PC-9 (cell line): ENCODE measurements around the gene NHEJ1. TPM values are rescaled to one million over a fixed set of nuclear protein-coding genes. Genes with fewer than 3 reads are reported as not detected.

ENCODE experiments used
- BruUV-seq: library from RNA; stranded (reverse); fragments of 400-500 nt; replicated peaks from 2 replicates; lab custom pipeline; 2021; lab: Mats Ljungman, UMichigan
- CTCF ChIA-PET: fragments of 300-600 bp; sonication (Branson Sonifier 250); formaldehyde crosslinking; loops from one replicate; lab custom pipeline; 2022; ENCODE audit warnings: antibody characterized with exemption; lab: Charles Lee
- POLR2A ChIA-PET: fragments of 300-600 bp; sonication (Branson Sonifier 250); formaldehyde crosslinking; loops from one replicate; lab custom pipeline; 2022; ENCODE audit warnings: antibody characterized with exemption; ENCODE audit not compliant: unreplicated experiment; lab: Charles Lee
- DNase-seq, 2 experiments: peaks; one replicate each; pipeline versions ENCODE4 v3.0.0 to v3.0.0-alpha.2; 2015 to 2022; ENCODE audit warnings: mixed read lengths in 1 of 2
- H2AFZ ChIP-seq: fragments of 200-600 bp; sonication (generic); 2 replicates; pipeline ENCODE4 v1.8.1; 2017; ENCODE audit warnings: antibody characterized with exemption
- H3F3A ChIP-seq: fragments of 200-600 bp; sonication (generic); 2 replicates; pipeline ENCODE4 v1.8.1; 2017; ENCODE audit warnings: antibody characterized with exemption, mild to moderate bottlenecking, low read depth; ENCODE audit not compliant: insufficient read depth
- H3K27ac ChIP-seq: fragments of 200-600 bp; sonication (generic); 2 replicates; pipeline ENCODE4 v1.6.1; 2016; ENCODE audit warnings: mixed run types
- H3K27me3 ChIP-seq: fragments of 200-600 bp; sonication (generic); 2 replicates; pipeline ENCODE4 v1.6.1; 2016; ENCODE audit warnings: low read depth, mixed run types; ENCODE audit not compliant: insufficient read depth
- H3K36me3 ChIP-seq: fragments of 200-600 bp; sonication (generic); 2 replicates; pipeline ENCODE4 v1.6.1; 2016; ENCODE audit warnings: low read depth, mixed run types
- H3K4me1 ChIP-seq: fragments of 200-600 bp; sonication (generic); replicated peaks from 2 replicates; pipeline ENCODE4 v1.6.1; 2016; ENCODE audit warnings: mixed run types; ENCODE audit not compliant: insufficient read depth
- H3K4me2 ChIP-seq: fragments of 200-600 bp; sonication (generic); 2 replicates; pipeline ENCODE4 v1.6.1; 2017; ENCODE audit warnings: mixed run types
- H3K4me3 ChIP-seq: fragments of 200-600 bp; sonication (generic); 2 replicates; pipeline ENCODE4 v1.6.1; 2016; ENCODE audit warnings: mixed run types
- H3K79me2 ChIP-seq: fragments of 200-600 bp; sonication (generic); 2 replicates; pipeline ENCODE4 v1.6.1; 2017; ENCODE audit warnings: low read depth, mixed run types
- H3K9me2 ChIP-seq: fragments of 200-600 bp; sonication (generic); 2 replicates; pipeline ENCODE4 v1.8.1; 2017; ENCODE audit warnings: mild to moderate bottlenecking; ENCODE audit not compliant: insufficient read depth
- H3K9me3 ChIP-seq: fragments of 200-600 bp; sonication (generic); 2 replicates; pipeline ENCODE4 v1.8.1; 2016; ENCODE audit warnings: low read depth; ENCODE audit not compliant: insufficient read depth
- H4K20me1 ChIP-seq: fragments of 200-600 bp; sonication (generic); 2 replicates; pipeline ENCODE4 v1.8.1; 2017; ENCODE audit not compliant: insufficient read depth
- EZH2 ChIP-seq: fragments of 200-600 bp; sonication (generic); IDR thresholded peaks from 2 replicates; pipeline ENCODE4 v1.8.0; 2017; ENCODE audit warnings: antibody characterized with exemption, low read depth
- intact Hi-C: fragments of 100-400 bp; cut with micrococcal nuclease; formaldehyde crosslinking; loops from one replicate; pipeline ENCODE4 v1.10.0; 2022; ENCODE audit not compliant: unreplicated experiment
- total RNA-seq: library from RNA; stranded (reverse); gene quantifications from 2 replicates; pipeline ENCODE4 v1.2.3, GENCODE V29; 2021
- TF ChIP-seq, protein P1 (sequence below): fragments of 200-600 bp; sonication (generic); conservative IDR thresholded peaks from 2 replicates; pipeline ENCODE4 v1.6.1; 2017; ENCODE audit warnings: mixed run types, antibody characterized with exemption, mild to moderate bottlenecking, moderate library complexity

NHEJ1 gene
- total RNA-seq, 1 experiment from 2014 or later = 9.8 TPM

GRCh38 chr2:219184121-219184520 is 23.5 kb upstream of the NHEJ1 start:
- peaks cover 14% of the 10 kb centered on the region; the same call in 1 of the 2 replicates for H3K36me3 ChIP-seq
- H2AFZ ChIP-seq = no peak overlapping the region
- ChIA-PET CTCF (no interaction called here), POLR2A (no interaction called here)
- no peaks in the 10 kb centered on the region; the same call in 1 of the 2 replicates for H3K9me2 ChIP-seq
- H3K4me3 ChIP-seq = no peak overlapping the region
- H3K4me1 ChIP-seq = peaks cover 5% of the 10 kb centered on the region
- intact Hi-C loops = no loop called here
- H4K20me1 ChIP-seq = no peaks in the 10 kb centered on the region
- DNase-seq = no peak
- TF ChIP-seq, protein P1, sequence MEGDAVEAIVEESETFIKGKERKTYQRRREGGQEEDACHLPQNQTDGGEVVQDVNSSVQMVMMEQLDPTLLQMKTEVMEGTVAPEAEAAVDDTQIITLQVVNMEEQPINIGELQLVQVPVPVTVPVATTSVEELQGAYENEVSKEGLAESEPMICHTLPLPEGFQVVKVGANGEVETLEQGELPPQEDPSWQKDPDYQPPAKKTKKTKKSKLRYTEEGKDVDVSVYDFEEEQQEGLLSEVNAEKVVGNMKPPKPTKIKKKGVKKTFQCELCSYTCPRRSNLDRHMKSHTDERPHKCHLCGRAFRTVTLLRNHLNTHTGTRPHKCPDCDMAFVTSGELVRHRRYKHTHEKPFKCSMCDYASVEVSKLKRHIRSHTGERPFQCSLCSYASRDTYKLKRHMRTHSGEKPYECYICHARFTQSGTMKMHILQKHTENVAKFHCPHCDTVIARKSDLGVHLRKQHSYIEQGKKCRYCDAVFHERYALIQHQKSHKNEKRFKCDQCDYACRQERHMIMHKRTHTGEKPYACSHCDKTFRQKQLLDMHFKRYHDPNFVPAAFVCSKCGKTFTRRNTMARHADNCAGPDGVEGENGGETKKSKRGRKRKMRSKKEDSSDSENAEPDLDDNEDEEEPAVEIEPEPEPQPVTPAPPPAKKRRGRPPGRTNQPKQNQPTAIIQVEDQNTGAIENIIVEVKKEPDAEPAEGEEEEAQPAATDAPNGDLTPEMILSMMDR = no peak
- no peak for TF ChIP-seq EZH2
- no peaks in the 10 kb centered on the region for H3K9me3 ChIP-seq
- H3K27me3 ChIP-seq = no peaks in the 10 kb centered on the region
- H3K79me2 ChIP-seq = peaks cover 12% of the 10 kb centered on the region
- BruUV-seq = no TSS peak
- no peak overlapping the region for H3K27ac ChIP-seq
- peaks cover 15% of the 10 kb centered on the region; the same call in 1 of the 2 replicates for H3F3A ChIP-seq
- H3K4me2 ChIP-seq = no peak overlapping the region

DNA sequence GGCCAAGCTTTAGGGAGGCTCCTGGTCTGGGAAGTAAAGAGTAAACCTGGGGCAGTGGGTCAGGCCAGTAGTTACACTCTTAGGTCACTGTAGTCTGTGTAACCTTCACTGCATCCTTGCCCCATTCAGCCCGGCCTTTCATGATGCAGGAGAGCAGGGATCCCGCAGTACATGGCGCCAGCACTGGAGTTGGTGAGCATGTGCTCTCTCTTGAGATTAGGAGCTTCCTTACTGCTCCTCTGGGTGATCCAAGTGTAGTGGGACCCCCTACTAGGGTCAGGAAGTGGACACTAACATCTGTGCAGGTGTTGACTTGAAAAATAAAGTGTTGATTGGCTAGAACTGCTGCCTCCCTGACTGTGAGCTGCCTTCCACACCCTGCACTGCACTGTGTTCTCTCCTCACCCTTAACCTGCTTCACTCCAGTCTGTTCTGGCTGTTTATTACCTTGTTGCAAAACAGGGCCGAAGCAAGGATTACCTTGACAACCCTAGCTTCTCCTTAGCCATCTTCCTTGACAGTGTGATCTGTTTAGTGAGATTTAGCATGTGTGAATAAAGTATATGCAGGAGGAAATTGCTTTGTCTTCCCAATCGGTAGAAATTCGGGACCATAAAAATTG is 22.6 kb upstream of the NHEJ1 start:
- H3F3A ChIP-seq = peaks cover 15% of the 10 kb centered on the region; the same call in 1 of the 2 replicates
- no peak overlapping the region for H3K4me3 ChIP-seq
- H4K20me1 ChIP-seq = no peaks in the 10 kb centered on the region; the same call in 1 of the 2 replicates
- H3K27ac ChIP-seq = no peak overlapping the region
- H3K79me2 ChIP-seq = peaks cover 18% of the 10 kb centered on the region
- no TSS peak for BruUV-seq
- no peak overlapping the region for H2AFZ ChIP-seq
- no peak for DNase-seq
- H3K9me3 ChIP-seq = no peaks in the 10 kb centered on the region
- TF ChIP-seq, protein P1 = no peak
- no peak for TF ChIP-seq EZH2
- ChIA-PET CTCF (no interaction called here), POLR2A (no interaction called here)
- H3K9me2 ChIP-seq = no peaks in the 10 kb centered on the region; the same call in 1 of the 2 replicates
- H3K4me1 ChIP-seq = peaks cover 9% of the 10 kb centered on the region
- peaks cover 14% of the 10 kb centered on the region; the same call in 1 of the 2 replicates for H3K36me3 ChIP-seq
- H3K4me2 ChIP-seq = no peak overlapping the region
- intact Hi-C loops = no loop called here
- H3K27me3 ChIP-seq = no peaks in the 10 kb centered on the region

GRCh38 chr2:219182331-219183150 is 21.9 kb upstream of the NHEJ1 start:
- Histone ChIP-seq H2AFZ (no peak overlapping the region), H3K4me1 (peaks cover 9% of the 10 kb centered on the region), H3K4me3 (no peak overlapping the region), H3K79me2 (peaks cover 18% of the 10 kb centered on the region), H3K9me2 (no peaks in the 10 kb centered on the region; the same call in 1 of the 2 replicates), H3K4me2 (no peak overlapping the region), H3K27ac (no peak overlapping the region), H4K20me1 (no peaks in the 10 kb centered on the region; the same call in 1 of the 2 replicates), H3K9me3 (no peaks in the 10 kb centered on the region), H3K27me3 (no peaks in the 10 kb centered on the region), H3K36me3 (peaks cover 14% of the 10 kb centered on the region; the same call in 1 of the 2 replicates), H3F3A (peaks cover 16% of the 10 kb centered on the region)
- CTCF ChIA-PET = no interaction called here
- TF ChIP-seq, protein P1 = no peak
- TF ChIP-seq EZH2 = no peak
- POLR2A ChIA-PET = no interaction called here
- DNase-seq = no peak
- intact Hi-C loops = no loop called here
- no TSS peak for BruUV-seq
